Measurements from ENCODE around the gene OTUB2.

Gene OTUB2

DNA sequence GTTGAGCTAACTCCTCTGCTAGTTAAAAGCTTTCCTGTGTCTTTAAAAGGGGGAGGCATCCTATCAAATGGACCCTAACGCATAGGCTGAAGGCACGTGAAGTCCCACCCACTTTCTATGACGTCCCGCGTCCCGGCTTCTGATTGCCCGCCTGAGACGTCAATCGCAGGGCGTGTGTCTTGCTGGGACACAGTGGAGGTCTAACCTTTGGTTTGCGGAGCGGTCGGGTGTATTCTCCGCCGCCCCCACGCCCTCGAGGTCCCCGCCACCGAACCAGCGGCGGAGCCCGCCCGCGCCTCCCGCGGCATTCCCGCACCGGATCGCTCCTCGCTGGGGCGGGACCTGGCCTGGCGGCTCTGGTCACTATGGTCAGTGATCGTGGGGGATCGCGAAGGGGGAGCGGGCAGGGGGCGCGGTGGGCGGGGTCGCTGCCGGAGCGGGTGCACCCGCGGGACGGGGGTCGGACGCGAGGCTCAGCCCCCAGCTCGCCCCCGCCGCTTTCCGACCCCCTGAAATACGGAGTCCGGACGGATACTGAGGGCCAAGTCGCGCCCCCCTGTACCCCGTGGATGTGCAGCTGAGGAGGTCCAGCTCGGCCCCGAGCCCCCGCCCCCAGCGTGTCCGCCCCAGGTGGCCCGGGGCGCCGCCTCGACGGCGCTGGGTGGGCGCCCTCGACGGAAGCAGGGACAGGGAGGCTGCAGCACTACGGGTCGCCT is at the start of gene OTUB2:
Gene OTUB2, plus strand, starts transcription at position 168 of the 716 bp plus-strand sequence. Its CDS starts 198 bp downstream, at position 366.
- peak; percentile 99 for DNase-seq (ENCODE audit: low spot score)

DNA sequence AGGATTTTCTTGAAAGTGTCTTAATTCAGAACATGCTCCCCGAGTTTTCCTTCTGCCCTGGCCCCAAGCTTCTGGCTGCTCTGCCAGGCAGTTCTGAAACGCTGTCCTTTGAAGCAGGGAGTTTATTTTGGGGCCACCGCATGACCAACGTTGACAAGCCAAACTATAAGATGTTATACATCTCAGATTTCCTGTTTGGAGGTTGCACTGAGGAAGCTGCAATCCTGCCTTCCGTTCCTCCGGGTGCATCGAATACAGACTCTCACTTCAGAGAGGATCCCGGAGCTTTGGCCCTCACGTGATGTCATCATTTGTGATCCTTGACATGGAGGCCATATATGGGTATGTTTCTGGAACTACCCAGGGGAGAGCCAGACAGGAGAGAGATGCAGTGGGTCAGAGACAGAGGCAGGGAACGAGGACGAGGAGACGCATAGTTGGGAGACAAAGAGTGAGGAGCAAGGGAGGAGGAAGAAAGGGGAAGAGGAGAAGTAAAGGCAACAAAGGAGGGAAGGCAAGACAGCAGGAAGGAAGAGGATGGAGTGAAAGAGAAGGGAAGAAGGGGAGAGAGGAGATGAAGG is 49.6 kb upstream of the OTUB2 start, which contains the start of gene ASB2:
Gene ASB2, minus strand, starts transcription at position 94 of the 581 bp plus-strand sequence. CDS start 12,031 bp downstream, outside the sequence.
- no peak for DNase-seq (ENCODE audit: low spot score)

DNA sequence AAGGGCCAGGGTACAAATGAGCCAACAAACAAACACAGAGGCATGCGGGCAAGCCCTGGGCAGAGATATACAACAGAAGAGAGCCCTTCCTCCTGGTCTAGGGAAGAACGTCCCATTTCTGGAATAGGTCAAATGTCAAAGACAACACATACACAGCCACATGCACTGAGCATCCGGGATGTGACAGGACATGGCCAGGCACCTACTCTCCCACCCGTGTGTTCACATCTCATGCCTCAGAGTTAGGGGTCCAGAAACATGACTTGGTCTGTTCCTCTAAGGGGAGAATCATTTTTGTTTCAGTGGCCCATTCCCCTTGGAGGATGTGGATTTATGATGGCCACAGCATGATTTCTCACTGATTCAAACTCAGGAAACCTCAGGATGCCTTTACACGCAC is 49.0 kb upstream of the OTUB2 start:
- DNase-seq (ENCODE audit: low spot score) = no peak

DNA sequence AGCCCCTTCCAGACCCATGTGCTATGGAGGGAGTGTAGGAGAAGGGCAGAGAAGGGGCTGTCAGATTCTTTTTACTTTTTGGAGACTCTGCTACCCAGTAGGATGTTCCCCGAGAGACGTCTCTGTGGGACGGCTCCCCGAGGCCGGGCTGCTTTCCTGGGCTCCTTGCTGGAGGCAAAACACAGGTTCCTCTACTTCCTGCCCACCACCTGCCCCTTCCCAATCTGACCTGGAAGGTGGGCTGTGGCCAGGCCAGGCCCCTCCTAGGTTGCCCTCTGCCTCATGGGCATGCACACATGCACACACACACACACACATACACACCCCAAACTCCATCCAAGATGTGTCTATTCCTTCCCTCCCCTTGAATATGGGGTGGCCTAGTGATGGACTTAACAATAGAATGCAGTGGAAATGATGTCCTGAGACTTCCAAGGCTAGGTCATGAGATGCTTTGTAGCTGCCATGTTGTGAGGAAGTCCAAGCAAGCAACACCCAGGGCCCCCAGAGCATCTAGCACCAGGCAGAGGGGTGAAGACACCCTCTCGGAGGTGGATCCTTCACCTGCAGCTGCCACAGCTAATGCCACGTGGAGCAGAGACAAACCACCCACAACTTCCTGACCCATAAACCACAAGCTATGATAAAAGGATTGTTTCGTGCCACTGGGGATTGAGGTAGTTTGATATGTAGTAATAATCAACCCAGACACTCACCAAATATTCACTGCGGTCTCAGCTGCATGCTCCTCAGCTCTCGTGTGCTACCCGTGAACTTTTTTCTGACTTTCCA is 48.2 kb upstream of the OTUB2 start:
- peak; percentile 78 for DNase-seq (ENCODE audit: low spot score)

- no peak for DNase-seq (ENCODE audit: low spot score)
These were observed 47.4 kb upstream of the OTUB2 start for GRCh38 chr14:93978735-93979134.

- no peak for DNase-seq (ENCODE audit: low spot score)
These were observed 45.5 kb upstream of the OTUB2 start for GRCh38 chr14:93980456-93981201.

- DNase-seq (ENCODE audit: low spot score) = no peak
These were observed 44.6 kb upstream of the OTUB2 start for GRCh38 chr14:93981316-93982229.

DNA sequence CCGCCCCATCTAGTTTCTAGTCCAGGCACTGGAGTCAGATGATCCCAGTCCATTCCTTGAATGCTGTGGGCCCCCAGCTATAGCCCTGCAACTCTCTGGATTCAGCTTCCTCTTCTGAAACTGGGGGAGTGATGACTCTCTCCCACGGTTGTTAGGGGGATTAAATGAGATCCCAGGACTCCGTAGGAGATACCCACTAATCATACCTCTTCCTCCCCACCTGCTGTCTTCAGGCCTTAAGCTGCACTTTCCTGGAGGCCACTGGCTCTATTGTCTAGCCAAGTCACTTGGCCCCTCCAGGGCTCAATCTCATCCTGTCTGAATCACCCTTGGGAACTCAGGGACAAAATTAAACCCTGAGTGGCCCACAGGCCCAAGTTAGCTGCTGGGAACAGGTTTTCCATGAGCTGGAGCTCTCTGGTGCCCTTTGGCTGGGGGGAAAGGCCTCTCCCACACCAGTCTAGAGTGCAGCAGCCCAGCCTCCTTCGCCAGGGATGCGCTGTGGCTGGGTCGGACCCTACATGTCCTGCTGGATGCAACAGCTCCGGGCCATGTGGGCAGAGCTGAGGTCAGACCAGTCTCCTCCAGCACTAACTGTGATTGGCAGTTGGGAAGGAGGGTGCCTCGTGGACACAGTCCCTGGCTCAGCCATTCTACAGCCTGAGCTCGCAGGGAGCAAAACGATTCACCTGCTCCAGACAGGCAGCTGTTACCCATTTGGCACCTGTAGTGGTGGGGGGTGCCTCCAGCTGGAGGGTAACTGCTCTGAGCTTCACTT is 43.7 kb upstream of the OTUB2 start:
- DNase-seq (ENCODE audit: low spot score) = no peak

GRCh38 chr14:93984070-93984469 is 42.1 kb upstream of the OTUB2 start:
- DNase-seq (ENCODE audit: low spot score) = no peak

- no peak for DNase-seq (ENCODE audit: low spot score)
These were observed 41.1 kb upstream of the OTUB2 start for GRCh38 chr14:93984987-93985410.

DNA sequence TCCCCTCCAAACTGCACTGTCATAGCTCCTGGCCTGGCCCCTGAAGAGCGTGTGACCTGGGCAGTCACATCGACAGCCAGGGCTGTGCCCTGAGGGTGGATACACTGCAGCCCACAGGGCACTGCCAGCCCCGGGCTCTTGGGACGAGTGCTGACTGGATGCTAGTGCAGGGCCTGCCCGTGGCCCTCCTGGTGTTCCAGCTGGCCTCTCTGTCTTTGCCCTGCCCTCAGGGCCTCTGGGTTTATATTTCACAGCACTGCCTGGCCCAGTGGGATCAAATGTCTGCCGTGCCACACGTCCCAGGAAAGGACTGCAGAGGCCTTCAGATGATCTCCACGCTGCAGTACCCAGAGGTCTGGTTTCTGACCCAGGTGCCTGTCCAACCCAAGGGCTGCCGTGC is 39.2 kb upstream of the OTUB2 start:
- no peak for DNase-seq (ENCODE audit: low spot score)

- DNase-seq (ENCODE audit: low spot score) = no peak
These were observed 38.8 kb upstream of the OTUB2 start for GRCh38 chr14:93987376-93987775.

- no peak for DNase-seq (ENCODE audit: low spot score)
These were observed 38.2 kb upstream of the OTUB2 start for GRCh38 chr14:93987815-93988476.

DNA sequence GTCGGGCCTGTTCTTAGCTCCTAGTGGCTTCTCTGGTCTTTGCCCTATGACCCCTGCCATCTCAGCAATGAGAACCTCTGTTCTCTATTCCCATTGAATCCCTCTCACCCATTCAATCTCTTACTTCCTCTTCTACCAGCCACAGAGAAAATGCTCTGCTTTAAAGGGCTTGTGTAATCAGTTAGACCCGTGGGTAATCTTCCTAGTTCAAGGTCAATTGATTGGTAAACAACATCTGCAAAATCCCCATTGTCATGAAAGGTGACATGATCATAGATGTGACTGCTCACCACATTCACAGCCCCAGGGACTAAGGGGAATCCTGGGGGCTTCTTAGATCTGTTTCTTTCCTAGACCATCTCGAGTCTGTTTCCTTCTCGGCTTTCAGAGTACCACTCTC is 36.2 kb upstream of the OTUB2 start:
- DNase-seq (ENCODE audit: low spot score) = no peak

GRCh38 chr14:93991212-93991611 is 34.9 kb upstream of the OTUB2 start:
- no peak for DNase-seq (ENCODE audit: low spot score)

DNA sequence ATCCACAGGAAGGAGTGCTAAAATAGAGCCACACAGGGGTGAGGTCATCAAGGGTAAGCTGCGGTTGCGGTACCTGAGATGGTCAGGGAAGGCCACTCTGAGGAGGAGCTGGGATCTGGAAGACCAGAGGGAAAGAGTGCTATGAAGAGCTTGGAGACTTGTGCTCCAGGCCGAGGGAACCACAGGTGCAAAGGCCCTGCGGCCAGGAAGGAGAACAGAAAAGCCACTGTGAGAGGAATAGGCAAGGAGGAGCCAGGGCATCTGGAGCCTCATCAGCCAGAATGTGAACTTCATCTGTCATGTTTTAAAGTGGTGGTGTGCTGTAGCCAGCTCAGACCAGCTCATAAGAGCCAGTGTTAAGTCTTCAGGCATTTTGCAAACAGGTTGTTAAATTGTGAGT is 34.5 kb upstream of the OTUB2 start:
- no peak for DNase-seq (ENCODE audit: low spot score)

DNA sequence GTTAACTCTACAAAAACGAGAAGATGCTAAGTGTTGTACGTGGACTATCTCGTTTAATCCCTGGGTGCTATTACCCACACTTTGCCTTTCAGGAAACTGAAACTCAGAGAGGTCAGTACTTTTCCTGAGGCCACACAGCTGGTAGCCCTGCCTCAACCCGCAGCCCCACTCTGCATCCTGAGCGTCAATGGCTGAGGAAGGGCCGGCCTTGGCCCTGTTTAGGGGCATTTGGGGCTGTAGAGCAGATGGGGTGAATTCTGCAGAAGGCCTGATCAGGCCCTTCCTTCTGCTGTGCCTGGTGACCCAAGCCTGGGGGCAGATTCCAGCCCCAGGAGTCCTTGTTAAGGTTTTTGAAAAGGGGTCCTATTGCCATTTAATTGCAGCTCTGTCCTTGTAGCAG is 32.8 kb upstream of the OTUB2 start:
- DNase-seq (ENCODE audit: low spot score) = no peak

DNA sequence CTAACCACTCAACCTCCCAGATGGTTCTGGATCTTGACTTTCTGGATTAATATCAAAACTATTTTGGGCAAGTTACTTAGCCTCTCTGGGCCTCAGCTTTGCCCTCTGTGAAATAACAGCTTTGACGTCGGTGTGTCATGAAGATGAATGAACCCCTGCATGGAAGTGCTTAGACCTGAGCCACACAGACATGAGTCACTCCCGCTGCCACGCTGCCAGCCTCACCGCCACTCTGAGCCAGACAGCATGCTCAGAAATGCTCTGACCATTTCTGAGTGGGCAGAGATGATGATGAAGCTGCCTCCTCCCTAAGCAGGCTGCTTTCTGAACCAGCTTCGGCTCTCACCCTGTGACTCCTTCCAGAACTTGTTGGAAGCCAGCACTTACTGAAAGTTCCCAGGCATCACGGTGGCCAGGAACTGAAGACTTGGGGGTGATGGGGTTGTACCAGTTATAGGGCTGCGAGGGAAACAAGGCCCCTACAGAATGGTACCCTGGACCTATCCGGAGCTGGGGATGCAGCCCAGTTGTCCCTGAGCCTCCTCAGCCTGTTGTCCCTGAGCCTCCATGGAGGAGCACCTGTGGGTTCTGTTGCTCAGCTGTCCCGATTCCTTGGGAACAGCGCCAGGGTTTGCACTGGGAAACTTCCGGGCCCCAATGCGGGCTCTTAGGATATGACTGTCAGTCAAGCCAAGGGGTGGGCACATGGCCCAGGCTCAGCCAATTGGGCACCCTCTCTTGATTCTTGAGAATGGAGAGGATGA is 31.0 kb upstream of the OTUB2 start:
- DNase-seq (ENCODE audit: low spot score) = peak; percentile 24

- DNase-seq (ENCODE audit: low spot score) = no peak
These were observed 29.9 kb upstream of the OTUB2 start for GRCh38 chr14:93996130-93996695.
